Measurements from ENCODE around the gene MAP3K7.

- TF ChIP-seq FOXM1 (IDR thresholded peaks at IDR 0.05; ENCODE audit: borderline replicate concordance) (no peak), FOXA1 (IDR thresholded peaks at IDR 0.05) (no peak), HDGF (IDR thresholded peaks at IDR 0.05; ENCODE audit: borderline replicate concordance) (no peak), ZNF384 (IDR thresholded peaks at IDR 0.05) (no peak), ARNT (IDR thresholded peaks at IDR 0.05) (no peak), NFRKB (IDR thresholded peaks at IDR 0.05) (no peak), BHLHE40 (IDR thresholded peaks at IDR 0.05; ENCODE audit: borderline replicate concordance) (no peak), CTBP1 (IDR thresholded peaks at IDR 0.05; ENCODE audit: borderline replicate concordance) (no peak), SUZ12 (IDR thresholded peaks at IDR 0.05) (no peak), LEF1 (IDR thresholded peaks at IDR 0.05; ENCODE audit: borderline replicate concordance) (no peak)
Observed at GRCh38 chr6:90578894-90579549, 7.8 kb downstream of the MAP3K7 start.

Measured in HEK293T (cell line).